COLO829 (cell line): ENCODE measurements around the gene TECR.
"Not testable (repeated sequence)": the region's sequence is repeated elsewhere in the genome, so short reads cannot be mapped to it uniquely, and the experiment has no call there.

Experiments used
- DNase-seq: peaks from one replicate; pipeline ENCODE4 v3.0.0; 2012; ENCODE audit warnings: low spot score

The TECR gene

DNA sequence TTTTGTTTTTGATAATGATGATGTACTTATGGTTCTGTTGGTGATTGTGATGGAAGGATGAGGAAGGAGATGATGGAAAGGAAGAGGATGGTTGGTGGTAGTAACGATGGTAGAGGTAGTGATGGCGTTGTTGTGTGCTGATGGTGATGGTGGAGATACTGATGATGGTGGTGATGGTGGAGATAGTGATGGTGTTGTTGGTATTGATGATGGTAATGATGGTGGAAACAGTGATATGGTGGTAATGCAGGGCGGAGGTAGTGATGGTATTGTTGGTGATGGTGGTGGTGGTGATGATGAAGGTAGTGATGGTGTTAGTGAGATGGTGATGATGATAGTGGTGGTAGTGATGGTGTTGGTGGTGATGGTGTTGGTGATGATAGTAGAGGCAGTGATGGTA is 66.2 kb downstream of the TECR start:
- DNase-seq = no peak

DNA sequence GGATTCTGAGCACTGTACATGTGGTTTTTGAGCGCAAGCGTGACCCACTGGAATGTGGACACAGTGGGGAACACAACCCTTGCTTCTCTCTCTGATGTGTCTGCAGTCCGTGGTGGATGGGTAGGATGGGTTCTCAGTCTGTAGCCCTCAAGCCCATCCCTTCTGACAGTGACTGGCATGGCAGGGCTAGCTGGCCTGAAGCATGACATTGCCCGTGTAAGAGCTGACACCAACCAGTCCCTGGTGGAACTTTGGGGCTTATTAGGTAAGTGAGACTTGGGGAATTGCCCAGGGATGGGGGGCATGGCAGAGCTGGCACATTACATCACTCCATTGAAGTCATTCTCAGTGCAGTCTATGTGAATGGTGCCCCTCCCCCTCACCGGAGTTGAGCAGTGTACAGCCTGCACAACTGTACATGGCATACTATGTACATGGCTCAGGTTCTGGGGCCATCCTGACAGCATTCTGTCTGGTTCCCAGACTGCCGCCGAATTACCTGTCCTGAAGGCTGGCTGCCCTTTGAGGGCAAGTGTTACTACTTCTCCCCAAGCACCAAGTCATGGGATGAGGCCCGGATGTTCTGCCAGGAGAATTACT is 70.3 kb downstream of the TECR start:
- DNase-seq = no peak

DNA sequence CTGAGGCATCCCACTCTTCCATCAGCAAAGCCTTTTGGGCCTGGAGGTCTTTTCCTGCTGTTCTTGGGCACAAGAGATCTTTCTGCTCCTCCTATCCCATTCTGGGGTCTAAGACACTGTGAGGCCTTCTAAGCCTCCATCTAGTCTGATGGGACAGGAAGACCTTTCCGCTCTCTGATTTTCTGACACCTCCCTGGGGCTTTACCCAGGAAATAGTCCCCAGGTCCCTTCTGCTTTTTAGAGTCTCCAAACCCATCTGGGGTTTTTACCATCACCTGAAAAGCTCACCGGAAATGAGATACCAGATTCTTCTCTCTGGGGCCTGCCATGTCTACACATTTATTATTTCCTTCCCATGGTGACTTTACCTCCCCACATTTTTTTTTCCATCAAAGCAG is 74.6 kb downstream of the TECR start:
- DNase-seq = no peak

GRCh38 chr19:14606627-14607026 is 77.2 kb downstream of the TECR start:
- DNase-seq = no peak

GRCh38 chr19:14611051-14611450 is 81.7 kb downstream of the TECR start:
- DNase-seq = no peak

DNA sequence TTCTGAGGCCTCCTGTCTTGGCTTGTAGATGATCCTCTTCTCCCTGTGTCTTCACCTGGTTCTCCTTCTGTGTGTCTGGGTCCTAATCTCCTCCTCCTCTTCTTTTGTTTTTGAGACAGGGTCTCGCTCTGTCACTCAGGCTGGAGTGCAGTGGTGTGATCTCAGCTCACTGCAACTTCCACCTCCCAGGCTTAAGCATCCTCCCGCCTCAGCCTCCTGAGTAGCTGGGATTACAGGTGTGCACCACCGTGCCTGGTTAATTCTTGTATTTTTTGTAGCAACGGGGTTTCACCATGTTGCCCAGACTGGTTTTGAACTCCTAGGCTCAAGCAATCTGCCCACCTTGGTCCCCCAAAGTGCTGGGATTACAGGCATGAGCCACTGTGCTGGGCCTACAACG is 82.8 kb downstream of the TECR start:
- not testable (repeated sequence) for DNase-seq

GRCh38 chr19:14612657-14613056 is 83.3 kb downstream of the TECR start:
- DNase-seq = no peak

GRCh38 chr19:14613399-14614098 is 84.2 kb downstream of the TECR start:
- not testable (repeated sequence) for DNase-seq

DNA sequence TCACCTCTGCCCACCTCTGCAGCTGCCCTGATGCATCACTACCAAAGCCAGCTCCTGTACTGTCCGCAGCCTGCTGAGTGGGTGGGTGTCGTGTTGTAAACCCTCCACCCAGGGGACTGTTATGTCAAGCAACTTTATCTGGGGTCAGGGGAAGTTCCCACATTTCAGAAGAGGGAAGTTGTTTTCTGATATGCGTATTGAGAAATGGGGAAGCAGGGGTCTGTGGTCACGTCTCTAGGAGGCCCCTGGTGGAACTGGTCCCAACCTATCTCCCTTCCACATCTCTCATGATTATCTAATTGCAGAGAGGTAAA is 84.7 kb downstream of the TECR start:
- no peak for DNase-seq
